Right hindlimb (tissue), 1 donor: Measurements from ENCODE around the gene HRH2.
"Not testable (repeated sequence)": the region's sequence is repeated elsewhere in the genome, so short reads cannot be mapped to it uniquely, and the experiment has no call there.

ENCODE experiments used
- DNase-seq: peaks from one replicate; pipeline ENCODE4 v3.0.0-alpha.2; 2018

Gene HRH2

DNA sequence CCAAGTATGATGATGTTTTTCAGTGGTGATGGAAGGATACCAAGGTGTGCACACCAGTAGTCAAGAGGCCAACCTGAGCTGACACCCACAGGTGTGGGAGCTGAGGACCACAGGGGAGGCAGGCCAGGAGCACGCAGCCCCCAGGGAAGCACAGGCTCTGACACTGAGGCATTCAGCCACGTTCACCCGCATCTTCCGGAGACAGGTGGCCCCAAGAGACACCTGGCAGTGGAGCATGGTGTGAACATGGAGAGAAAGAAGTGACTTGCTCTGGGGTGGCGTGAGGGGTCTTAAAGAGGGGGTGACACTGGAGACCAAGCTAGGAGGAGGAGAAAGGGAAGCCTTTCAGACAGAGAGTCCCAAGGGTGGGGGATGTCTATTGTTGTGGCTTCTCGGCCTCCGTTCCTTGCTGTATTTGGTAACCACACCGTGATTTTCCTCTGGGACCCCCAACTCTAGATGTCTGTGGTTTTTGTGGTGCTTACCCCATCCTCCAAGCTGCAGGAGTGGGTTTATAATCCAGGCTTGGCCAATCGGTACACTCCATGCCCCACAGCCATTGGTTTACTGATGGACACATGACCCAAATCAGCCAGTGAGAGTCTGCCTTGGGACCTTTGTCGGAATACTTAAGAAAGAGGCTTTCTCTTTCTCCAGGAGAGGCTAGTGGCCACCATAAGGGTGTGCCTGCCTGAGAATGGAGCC, 84.6 kb downstream of the HRH2 start:
- DNase-seq, result no peak

DNA sequence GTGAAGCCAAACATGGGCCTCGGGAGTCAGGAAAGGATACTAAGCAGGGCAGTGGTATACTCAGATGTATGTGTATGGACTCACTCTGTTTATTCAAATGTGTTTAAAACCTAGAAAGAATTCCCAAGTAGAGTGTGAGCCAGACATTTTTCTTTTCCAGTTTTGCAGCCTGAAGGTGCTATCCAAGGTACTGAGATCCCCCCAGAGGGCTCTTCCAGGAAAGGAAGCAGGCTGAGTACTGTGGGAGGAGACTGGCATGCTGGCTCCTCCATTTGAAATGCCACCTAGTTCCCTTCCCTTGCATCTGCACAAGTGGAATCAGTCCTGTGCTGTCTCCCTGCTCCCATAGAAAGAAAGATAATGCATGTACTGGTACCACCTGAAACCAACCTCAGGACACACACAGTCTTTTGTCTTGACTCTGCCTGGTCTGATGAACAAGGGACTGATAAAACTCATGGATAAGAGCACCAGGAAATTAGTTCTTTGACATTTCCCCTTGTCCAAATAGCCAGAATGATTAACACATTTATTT, 85.9 kb downstream of the HRH2 start:
- DNase-seq, result no peak

DNA sequence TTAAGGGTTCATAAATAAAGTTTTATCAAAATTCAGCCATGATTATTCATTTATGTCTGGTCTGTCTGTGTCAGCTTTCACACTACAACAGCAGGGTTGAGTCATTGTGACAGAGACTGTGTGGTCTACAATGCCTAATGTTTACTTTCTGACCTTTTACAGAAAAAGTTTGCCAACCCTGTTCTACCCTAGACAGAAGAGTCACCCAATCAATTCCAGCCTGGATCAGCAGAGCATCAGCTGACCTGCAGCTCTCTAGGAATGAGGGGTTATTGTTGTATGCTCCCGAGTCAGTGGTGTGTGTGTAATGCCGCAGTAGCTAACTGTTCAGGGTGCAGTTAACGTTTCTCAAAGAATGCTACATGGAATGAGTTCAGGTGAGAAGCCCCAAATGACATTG, 87.3 kb downstream of the HRH2 start:
- DNase-seq, result no peak

DNA sequence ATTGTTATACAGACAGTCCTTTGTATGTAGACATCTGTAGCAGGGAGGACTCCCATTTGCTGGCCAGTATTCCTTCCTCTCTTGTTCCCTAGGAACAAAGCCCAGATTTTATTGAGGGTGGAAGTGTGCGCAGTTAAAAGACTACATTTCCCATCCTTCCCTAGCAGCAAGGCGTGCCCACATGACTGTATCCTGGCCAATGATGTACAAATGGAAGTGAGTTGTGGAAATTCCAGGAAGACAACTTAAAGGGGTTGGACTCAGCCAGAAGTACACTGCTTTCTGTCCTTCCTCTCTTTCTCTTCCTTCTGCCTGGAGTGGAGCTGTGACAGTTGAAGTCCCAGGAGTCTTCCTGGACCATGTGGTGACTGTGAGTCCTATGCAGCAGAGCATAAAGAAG, 89.0 kb downstream of the HRH2 start:
- no peak for DNase-seq

DNA sequence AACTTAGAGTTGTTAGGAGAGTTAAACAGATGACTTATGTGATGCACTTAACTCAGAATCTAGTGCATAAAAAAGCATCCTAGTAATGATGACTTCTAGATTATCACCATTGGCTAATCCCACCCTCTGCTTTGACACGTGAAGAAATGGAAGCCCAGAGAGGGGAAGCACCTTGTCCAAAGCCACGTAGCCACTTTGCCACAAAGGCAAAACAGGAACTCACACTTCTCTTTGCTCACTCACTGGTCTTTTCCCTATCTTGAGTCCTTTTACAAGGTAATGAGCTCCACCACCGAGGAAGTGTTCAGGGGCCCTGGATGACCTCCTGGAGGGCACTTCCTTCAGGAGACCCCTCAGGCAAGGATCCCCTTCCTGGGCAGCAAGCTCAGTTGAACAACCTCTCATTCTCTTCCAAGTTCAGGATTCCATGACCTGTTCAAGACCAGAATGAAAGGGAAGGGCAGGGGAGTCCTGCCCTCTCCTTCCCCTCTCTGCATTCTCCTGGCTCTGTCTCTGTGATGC, 89.7 kb downstream of the HRH2 start:
- DNase-seq, result no peak

DNA sequence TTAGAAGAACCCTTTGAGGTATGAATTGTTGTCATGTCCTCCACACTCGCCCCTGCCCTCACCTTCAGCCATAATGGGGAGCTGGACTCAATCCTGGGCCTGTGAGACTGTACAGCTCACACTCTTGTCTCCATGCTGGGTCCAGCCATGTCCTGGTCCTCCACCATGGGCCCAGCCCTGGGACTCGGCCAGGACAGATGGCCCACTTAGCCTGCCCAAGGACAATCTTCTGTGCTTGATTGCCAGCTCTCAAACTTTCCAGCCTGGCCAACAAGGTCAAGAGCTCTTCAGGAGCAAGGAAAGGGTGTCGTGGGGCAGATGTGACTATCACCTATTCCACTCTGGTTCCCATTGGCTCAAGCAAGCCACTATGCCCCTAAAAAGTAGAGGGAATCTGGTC, 90.8 kb downstream of the HRH2 start:
- DNase-seq, result no peak

DNA sequence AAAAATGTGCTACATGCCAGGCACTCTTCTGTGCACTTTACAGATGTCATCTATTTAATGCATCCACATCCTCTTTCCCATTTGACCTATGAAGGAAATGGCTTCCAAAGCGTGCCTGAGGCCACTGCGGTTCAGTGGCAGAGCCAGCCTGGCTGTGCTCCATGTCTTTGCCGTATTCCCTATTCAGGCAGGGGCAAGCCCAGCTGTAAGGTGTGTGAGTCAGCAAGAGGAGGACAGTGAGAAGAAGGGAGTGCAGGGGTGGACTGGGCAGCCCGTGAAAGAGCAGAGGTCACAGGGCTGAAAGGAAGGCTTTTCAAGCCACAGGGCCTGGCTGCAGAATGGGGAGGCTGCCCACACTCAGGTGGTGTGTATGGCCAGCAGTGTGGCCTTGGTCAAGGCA, 91.7 kb downstream of the HRH2 start:
- no peak for DNase-seq

DNA sequence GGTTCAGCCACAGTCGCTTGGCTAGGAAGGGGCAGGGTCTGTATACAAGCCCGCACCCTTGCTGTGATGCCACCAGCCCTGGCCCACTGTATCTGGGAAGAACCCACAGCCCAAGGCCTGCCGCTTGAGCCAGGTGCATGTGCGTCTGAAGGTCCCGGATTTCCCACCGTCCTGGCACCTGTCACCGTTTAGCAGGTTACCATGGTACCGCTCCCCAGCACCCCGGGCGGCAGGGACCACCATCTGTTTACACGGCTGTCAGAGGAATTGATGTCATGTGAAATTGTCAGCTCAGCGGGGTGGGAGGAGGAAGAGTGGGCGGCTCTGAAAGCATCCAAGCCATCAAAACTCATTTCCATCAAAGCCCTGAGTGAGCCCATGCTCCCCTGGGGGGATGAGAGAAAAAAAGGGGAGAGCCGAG, 92.7 kb downstream of the HRH2 start:
- DNase-seq, result no peak

DNA sequence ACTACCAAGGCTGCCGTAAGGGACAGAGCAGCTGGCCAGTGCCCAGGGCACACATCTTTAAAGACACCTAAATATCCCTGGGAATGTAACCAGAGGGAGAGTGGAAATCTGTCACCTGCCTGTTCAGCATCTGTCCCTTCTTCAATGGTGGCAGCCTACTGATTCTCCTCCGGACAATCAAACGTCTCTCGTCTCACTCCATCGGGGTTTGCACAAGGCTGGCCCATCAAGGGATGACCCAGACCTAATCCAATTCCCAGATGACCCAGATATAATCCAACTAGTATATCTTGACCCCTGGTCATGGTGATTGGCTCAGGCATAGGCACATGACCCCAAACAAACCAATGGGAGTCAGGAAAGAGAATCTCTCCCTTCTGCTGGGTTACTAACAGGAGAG, 93.5 kb downstream of the HRH2 start:
- no peak for DNase-seq

DNA sequence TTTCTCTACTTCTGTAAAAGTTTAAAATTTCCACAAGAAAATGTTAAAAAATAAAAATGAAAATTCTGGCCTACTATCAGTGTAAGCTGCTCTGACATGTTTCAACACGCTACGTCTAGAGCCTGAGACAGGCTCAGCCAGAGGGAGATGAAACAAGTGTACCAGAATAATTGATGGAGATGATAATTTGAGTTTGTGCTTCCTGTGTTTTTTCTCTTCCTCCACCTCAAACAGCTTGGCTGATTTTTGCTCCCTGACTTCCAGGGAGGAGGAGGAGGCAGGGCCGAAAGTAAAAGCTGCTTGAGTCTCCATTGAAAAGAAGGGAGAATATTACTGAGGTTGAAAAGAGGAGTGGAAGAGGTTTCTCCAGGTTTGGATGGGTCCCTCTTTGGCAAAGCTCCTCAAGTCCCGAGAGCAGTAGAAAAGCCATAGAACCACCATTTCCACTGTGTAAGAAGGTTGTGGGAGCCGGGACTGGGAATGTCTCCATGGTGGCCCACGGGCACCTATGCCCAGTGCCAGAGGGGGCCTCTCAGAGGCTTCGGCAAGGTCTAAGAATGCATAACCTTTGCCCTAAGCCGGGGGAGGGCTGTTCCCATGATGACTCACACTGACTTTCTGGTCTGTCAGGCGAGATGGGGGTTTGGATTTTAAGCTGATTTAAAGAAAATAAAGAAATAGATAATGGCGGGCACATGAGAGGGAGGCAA, 95.1 kb downstream of the HRH2 start:
- DNase-seq, result no peak

DNA sequence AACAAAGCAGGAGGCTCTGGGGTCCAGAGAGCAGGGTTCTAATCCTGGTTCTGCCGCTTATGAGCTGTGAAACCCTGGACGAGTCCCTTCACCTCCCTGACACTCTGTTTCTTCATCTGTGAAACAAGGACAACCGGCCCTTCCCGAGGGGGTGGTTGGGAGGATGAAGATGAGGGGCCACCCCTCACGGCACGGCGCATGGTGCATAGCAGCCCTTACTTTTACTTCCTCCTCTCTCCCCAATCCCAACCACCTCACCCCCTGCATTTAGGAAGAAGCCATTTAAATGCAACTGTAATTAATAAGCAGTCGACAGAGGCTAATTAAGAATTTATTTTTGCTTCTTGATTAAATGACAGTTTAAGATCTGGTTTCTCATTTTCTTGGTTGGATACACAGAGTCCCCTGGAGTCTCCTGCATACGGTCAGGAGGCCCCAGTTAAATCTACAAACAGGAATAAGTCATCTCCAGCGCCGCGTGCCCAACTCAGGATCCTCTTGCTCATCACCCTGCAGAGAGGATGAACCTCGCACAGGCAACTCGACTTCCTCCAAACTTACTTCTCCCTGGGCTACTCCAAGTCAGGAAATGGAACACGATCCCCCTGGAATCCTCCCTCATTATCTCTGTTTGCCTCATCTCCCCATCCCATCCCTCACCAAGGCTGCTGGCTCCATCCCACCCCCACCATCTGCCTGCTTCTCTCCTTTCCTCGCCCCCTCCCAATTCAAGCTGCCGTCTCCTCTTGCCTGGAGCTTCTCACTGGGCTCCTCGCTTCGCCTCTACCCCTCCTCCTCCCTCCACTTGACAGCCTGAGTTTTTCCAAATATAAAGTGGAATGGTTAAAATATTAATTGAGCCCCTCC, 95.9 kb downstream of the HRH2 start:
- no peak for DNase-seq

DNA sequence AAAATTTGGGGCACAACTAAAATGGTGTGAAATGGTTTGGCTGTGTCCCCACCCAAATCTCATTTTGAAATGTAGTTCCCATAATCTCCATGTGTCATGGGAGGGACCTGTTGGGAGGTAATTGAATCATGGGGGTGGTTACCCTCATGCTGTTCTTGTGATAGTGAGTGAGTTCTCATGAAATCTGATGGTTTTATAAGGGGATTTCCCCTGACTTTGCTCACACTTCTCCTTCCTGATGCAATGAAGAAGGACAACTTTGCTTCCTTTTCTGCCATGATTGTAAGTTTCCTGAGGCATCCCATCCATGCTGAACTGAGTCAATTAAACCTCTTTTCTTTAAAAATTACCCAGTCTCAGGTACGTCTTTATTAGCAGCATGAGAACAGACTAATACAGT, 102.1 kb downstream of the HRH2 start:
- DNase-seq, result not testable (repeated sequence)
